Right lobe of liver (tissue), 6 donors: ENCODE data around the gene TJP1. TPM values are rescaled to one million over a fixed set of nuclear protein-coding genes. Genes with fewer than 3 reads are reported as not detected.
"Not testable (repeated sequence)": the region's sequence is repeated elsewhere in the genome, so short reads cannot be mapped to it uniquely, and the experiment has no call there.

Experiments used
- ATAC-seq, 4 donors: fragments of 200-7000 bp; cut with Tn5 transposase; one replicate each; pipeline ENCODE4 v1.9.1; 2020; ENCODE audit warnings: mild to moderate bottlenecking in 4 of 4, moderate library complexity in 4 of 4
- DNase-seq, 3 donors: peaks; one replicate each; pipeline ENCODE4 v3.0.0-alpha.2; 2020
- H3K27ac ChIP-seq, 3 donors: fragments of 200-600 bp; one replicate each; pipeline ENCODE4 v1.8.0; 2022
- H3K27me3 ChIP-seq, 2 donors: fragments of 200-600 bp; one replicate each; pipeline ENCODE4 v1.8.0; 2022
- H3K36me3 ChIP-seq, 4 donors: fragments of 200-600 bp; sonication (generic) in 1 of 4; one replicate each; pipeline versions ENCODE4 v1.5.1 to v1.8.0; 2017 to 2022; ENCODE audit warnings: control low read depth in 1 of 4
- H3K4me1 ChIP-seq, 4 donors: fragments of 200-600 bp; sonication (generic) in 1 of 4; one replicate each; pipeline versions ENCODE4 v1.5.1 to v1.8.0; 2017 to 2022; ENCODE audit warnings: control low read depth in 1 of 4
- H3K4me3 ChIP-seq, 3 donors: fragments of 200-600 bp; one replicate each; pipeline ENCODE4 v1.8.0; 2022
- H3K9me3 ChIP-seq, 4 donors: fragments of 200-600 bp; sonication (generic) in 1 of 4; one replicate each; pipeline versions ENCODE4 v1.5.1 to v1.8.0; 2017 to 2022; ENCODE audit warnings: control low read depth in 1 of 4
- POLR2A ChIP-seq: fragments of 450-650 bp; IDR thresholded peaks from one replicate; pipeline ENCODE4 v1.6.1; 2017; ENCODE audit warnings: antibody characterized with exemption, mild to moderate bottlenecking
- WGBS: methylation state at CpG from one replicate; pipeline ENCODE4 v1.1.6; 2018; ENCODE audit warnings: low coverage, low lambda C conversion rate; ENCODE audit not compliant: insufficient coverage; ENCODE audit errors: missing lambda C conversion rate; 5-methylcytosine and 5-hydroxymethylcytosine counted together
- intact Hi-C, 2 donors: fragments of 100-400 bp; cut with DNase I; formaldehyde crosslinking; loops; one replicate each; pipeline versions ENCODE4 v1.11.2 to v1.14.1; 2022
- total RNA-seq, 6 experiments: library from RNA; depleted of rRNA in 2 of 6; stranded (reverse); fragments of >200 nt in 2 of 6; fragmentation: NEBNext Ultra II Directional in 3 of 6; extraction: Animal tissue kit (Norgen Biotek cat#: 25700) in 3 of 6; gene quantifications; one replicate each; pipeline versions ENCODE4 v1.1.0 to v1.2.4, GENCODE V29; 2016 to 2023
- TF ChIP-seq, protein P1 (sequence below), 4 donors: fragments of 200-600 bp in 3 of 4; fragments of 450-650 bp in 1 of 4; IDR thresholded peaks; one replicate each; pipeline versions ENCODE4 v1.5.1 to v1.8.0; 2016 to 2022; ENCODE audit warnings: antibody characterized with exemption in 4 of 4, mild to moderate bottlenecking in 2 of 4
- donor health status: DM: no; HTN: yes; CAD: no.
- donor health status: DM: no; HTN: no; CAD: no.
- donor health status: DM: no; HTN: no; CAD: no.
- donor health status: DM: no; HTN: yes; CAD: no.
- donor health status: DM: no; HTN: yes; CAD: no.

The TJP1 gene
- total RNA-seq, 6 experiments from 2014 or later = 22.5 to 57.3 (median 35.9) TPM

GRCh38 chr15:29675791-29676301 lies 146.4 kb downstream of the TJP1 start:
- intact Hi-C loops = no loop called here
- DNase-seq (no peak), ATAC-seq (peak in 1 of 4 donors; percentile 7)
- H3K27me3 ChIP-seq = no peaks in the 10 kb centered on the region
- H3K4me3 ChIP-seq = peak overlapping the region; percentile 60 to 72 (median 72)
- H3K4me1 ChIP-seq = peaks cover 0 to 8% (median 0%) of the 10 kb centered on the region in 4 donors
- no peak overlapping the region for H3K27ac ChIP-seq
- 32% methylated on average over 13 of the region's 29 CpGs for WGBS
- no peaks in the 10 kb centered on the region for H3K9me3 ChIP-seq
- no peaks in the 10 kb centered on the region for H3K36me3 ChIP-seq
- no peak for TF ChIP-seq POLR2A
- TF ChIP-seq, protein P1, sequence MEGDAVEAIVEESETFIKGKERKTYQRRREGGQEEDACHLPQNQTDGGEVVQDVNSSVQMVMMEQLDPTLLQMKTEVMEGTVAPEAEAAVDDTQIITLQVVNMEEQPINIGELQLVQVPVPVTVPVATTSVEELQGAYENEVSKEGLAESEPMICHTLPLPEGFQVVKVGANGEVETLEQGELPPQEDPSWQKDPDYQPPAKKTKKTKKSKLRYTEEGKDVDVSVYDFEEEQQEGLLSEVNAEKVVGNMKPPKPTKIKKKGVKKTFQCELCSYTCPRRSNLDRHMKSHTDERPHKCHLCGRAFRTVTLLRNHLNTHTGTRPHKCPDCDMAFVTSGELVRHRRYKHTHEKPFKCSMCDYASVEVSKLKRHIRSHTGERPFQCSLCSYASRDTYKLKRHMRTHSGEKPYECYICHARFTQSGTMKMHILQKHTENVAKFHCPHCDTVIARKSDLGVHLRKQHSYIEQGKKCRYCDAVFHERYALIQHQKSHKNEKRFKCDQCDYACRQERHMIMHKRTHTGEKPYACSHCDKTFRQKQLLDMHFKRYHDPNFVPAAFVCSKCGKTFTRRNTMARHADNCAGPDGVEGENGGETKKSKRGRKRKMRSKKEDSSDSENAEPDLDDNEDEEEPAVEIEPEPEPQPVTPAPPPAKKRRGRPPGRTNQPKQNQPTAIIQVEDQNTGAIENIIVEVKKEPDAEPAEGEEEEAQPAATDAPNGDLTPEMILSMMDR (IDR thresholded peaks at IDR 0.05) = no peak

DNA sequence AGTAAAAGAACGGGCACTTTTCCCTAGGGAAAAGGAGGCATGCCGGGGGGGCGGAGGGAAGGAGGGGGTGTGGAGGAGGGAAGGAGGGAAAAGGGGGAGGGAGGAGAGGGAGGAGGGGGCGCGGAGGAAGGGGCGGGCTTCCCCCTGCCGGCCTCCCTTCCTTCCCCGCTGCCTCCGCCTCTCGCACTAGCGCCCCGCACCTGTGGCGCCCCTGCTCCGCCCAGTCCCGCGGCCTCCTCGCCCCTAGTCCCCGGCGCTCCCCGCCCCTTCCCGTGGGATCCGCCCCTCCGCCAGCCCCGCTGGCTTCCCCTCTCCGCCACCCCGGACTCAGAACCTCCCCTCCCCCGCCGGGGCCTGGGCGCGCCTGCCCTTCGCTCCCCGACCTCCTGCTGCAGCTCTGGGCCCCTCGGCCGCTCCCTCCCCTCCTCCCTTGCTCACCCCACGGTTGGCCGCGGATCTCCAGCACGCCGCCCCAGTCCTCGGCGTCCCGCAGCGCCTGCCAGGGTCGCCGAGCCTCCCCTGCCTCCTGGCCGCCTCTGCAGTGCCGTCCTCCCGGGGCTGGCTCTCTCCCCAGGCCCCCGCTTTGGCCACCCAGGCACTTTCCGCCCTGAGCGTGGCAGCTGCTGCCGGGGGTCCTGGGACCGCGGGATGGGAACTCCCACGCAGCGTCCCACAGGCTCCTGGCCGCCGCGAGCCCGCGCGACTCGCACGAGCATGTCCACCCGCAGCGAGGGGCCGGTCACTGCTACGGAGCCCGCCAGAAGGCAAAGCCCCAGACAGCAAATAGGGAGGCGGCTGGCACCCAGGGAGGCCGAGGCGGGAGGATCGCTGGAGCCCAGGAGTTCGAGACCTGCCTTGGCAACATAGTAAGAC lies 147.4 kb downstream of the TJP1 start:
- intact Hi-C loops = no loop called here
- peak overlapping the region in 2 of 3 donors; percentile 62 to 64 for H3K27ac ChIP-seq
- WGBS = 1% methylated on average over 12 of the region's 74 CpGs
- ATAC-seq (peak; percentile 72 to 92 (median 85)), DNase-seq (peak; percentile 83 to 91 (median 88))
- H3K27me3 ChIP-seq = no peaks in the 10 kb centered on the region
- TF ChIP-seq, protein P1 (IDR thresholded peaks at IDR 0.05) = no peak
- no peak for TF ChIP-seq POLR2A
- peaks cover 0 to 15% (median 4%) of the 10 kb centered on the region in 4 donors for H3K4me1 ChIP-seq
- H3K9me3 ChIP-seq = no peaks in the 10 kb centered on the region
- peak overlapping the region; percentile 60 to 72 (median 72) for H3K4me3 ChIP-seq
- no peaks in the 10 kb centered on the region for H3K36me3 ChIP-seq

DNA sequence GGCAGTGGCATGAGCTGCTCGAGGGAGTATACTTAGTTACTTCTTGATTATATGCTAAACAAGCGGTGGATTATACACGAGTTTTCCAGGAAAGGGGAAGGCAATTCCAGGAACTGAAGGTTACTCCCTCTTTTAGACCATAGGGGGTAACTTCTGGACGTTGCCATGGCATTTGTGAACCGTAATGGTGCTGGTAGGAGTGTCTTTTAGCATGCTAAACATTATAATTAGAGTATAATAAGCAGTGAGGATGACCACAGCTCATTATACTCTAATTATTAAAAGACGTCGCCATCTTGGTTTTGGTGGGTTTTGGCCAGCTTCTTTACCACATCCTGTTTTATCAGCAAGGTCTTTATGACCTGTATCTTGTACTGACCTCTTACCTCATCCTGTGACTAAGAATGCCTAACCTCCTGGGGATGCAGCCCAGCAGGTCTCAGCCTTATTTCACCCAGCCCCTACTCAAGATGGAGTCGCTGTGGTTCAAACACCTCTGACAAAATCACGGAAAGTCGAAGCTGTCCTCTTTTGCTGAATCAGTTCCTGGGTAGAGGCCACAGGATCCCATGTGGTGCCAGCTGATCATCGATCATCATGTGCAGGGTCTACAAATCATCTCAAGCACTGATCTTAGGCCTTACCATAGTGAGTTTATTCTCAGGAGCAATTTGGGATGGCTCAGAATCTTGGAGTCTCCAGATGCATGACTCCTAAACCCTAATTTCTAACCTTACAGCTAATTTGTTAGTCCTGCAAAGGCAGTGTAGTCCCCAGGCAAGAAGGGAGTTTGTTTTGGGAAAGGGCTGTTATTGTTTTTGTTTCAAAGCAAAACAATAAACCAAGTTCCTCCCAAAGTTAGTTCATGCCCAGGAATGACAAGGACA lies 149.1 kb downstream of the TJP1 start:
- Histone ChIP-seq H3K36me3 (no peaks in the 10 kb centered on the region), H3K4me1 (peaks cover 0 to 15% (median 4%) of the 10 kb centered on the region in 4 donors), H3K27ac (no peak overlapping the region), H3K9me3 (no peaks in the 10 kb centered on the region), H3K27me3 (no peaks in the 10 kb centered on the region), H3K4me3 (no peak overlapping the region)
- DNase-seq (peak in 1 of 3 donors; percentile 13), ATAC-seq (no peak)
- WGBS = 64% methylated on average over 8 of the region's 11 CpGs
- TF ChIP-seq, protein P1 (IDR thresholded peaks at IDR 0.05) = no peak
- TF ChIP-seq POLR2A = no peak
- intact Hi-C loops = no loop called here

DNA sequence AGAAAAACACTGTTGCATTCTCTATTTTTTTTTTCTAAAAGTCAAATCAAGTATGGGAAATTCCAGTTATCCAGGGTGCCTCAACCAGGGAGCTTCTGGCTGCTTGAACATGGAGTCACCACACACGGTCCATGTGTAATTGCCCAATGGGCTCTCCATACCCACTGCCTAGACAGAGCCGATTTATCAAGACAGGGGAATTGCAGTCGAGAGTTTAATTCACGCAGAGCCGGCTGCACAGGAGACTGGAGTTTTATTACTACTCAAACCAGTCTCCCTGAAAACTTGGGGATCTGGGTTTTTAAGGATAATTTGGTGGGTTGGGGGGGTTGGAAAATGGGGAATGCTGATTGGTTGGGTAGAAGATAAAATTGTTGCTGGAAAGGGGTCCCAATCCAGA lies 149.8 kb downstream of the TJP1 start:
- 85% methylated on average over 4 of the region's 5 CpGs for WGBS
- intact Hi-C loops = no loop called here
- TF ChIP-seq, protein P1 (IDR thresholded peaks at IDR 0.05) = no peak
- TF ChIP-seq POLR2A = no peak
- Histone ChIP-seq H3K4me3 (no peak overlapping the region), H3K36me3 (no peaks in the 10 kb centered on the region), H3K9me3 (no peaks in the 10 kb centered on the region), H3K27ac (no peak overlapping the region), H3K27me3 (no peaks in the 10 kb centered on the region), H3K4me1 (peaks cover 0 to 15% (median 4%) of the 10 kb centered on the region in 4 donors)
- no peak for ATAC-seq
- DNase-seq = no peak

DNA sequence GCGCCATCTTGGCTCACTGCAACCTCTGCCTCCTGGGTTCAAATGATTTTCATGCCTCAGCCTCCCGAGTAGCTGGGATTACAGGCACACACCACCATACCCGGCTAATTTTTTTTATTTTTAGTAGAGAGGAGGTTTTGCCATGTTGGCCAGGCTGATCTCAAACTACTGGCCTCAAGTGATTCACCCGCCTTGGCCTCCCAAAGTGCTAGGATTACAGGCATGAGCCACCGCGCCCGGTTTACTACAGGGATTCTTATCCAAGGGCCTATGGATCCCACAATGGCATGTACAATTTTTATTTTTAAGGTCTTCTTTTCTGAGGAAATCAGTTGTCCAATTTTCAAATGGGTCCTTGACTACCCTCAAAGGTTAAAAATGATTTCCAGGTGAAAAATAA lies 150.2 kb downstream of the TJP1 start:
- Histone ChIP-seq H3K27ac (peak overlapping the region in 2 of 3 donors; percentile 75 to 80), H3K4me1 (peaks cover 0 to 15% (median 4%) of the 10 kb centered on the region in 4 donors), H3K4me3 (peak overlapping the region in 1 of 3 donors; percentile 44)
- ATAC-seq, H3K9me3 ChIP-seq, DNase-seq, H3K27me3 ChIP-seq, intact Hi-C loops, H3K36me3 ChIP-seq: not testable (repeated sequence)
- 87% methylated on average over 6 of the region's 7 CpGs for WGBS
